Body of pancreas (tissue), 4 donors: ENCODE results near the gene ELL2.

Experiments used
- CTCF ChIP-seq, 7 experiments: fragments of 450-650 bp in 4 of 7; fragments of 200-600 bp in 3 of 7; sonication (generic) in 3 of 7; IDR thresholded peaks; one replicate each; pipeline ENCODE4 v1.5.1; 2016 to 2019; ENCODE audit warnings: antibody characterized with exemption in 7 of 7
- POLR2A ChIP-seq, 3 donors: fragments of 450-650 bp; IDR thresholded peaks; one replicate each; pipeline ENCODE4 v1.6.1; 2016; ENCODE audit warnings: antibody characterized with exemption in 3 of 3, mild to moderate bottlenecking in 2 of 3

GRCh38 chr5:95864456-95864855, 97.2 kb downstream of the ELL2 start:
- TF ChIP-seq POLR2A (IDR thresholded peaks at IDR 0.05) (no peak), CTCF (IDR thresholded peaks at IDR 0.05) (no peak)
